Mesenteric fat pad (tissue), 1 donor: ENCODE data around the gene POU1F1. TPM values are rescaled to one million over a fixed set of nuclear protein-coding genes. Genes with fewer than 3 reads are reported as not detected.
"Not testable (repeated sequence)": the region's sequence is repeated elsewhere in the genome, so short reads cannot be mapped to it uniquely, and the experiment has no call there.

Experiments
- DNase-seq: peaks from one replicate; pipeline ENCODE4 v3.0.0-alpha.2; 2020; ENCODE audit warnings: low spot score
- microRNA-seq: library from miRNA; unstranded; fragments of <30 nt; microRNA quantifications from one replicate; pipeline ENCODE4 v1.2.0, GENCODE V29; 2020; ENCODE audit warnings: borderline number of aligned reads
- total RNA-seq: library from RNA; stranded (reverse); fragmentation: NEBNext Ultra II Directional; extraction: Animal tissue kit (Norgen Biotek cat#: 25700); gene quantifications from one replicate; pipeline ENCODE4 v1.2.1, GENCODE V29; 2021
- donor health status: DM: yes; HTN: yes; CAD: no.

Gene POU1F1
- total RNA-seq, 1 donor from 2014 or later = not detected

GRCh38 chr3:87260270-87260669 lies 16.1 kb downstream of the POU1F1 start:
- no peak for DNase-seq

- no peak for DNase-seq
Measured at GRCh38 chr3:87250009-87250408, 26.4 kb downstream of the POU1F1 start.

- DNase-seq = no peak
Measured at GRCh38 chr3:87248831-87249230, 27.6 kb downstream of the POU1F1 start.

- DNase-seq = not testable (repeated sequence)
Measured at GRCh38 chr3:87248231-87248630, 28.2 kb downstream of the POU1F1 start.

GRCh38 chr3:87247430-87247773 lies 29.0 kb downstream of the POU1F1 start:
- DNase-seq = no peak

- no peak for DNase-seq
Measured at GRCh38 chr3:87246662-87247429, 29.5 kb downstream of the POU1F1 start.

- no peak for DNase-seq
Measured at GRCh38 chr3:87236093-87236492, 40.3 kb downstream of the POU1F1 start.

- no peak for DNase-seq
Measured at GRCh38 chr3:87233805-87234204, 42.6 kb downstream of the POU1F1 start.

GRCh38 chr3:87229113-87229512 lies 47.3 kb downstream of the POU1F1 start:
- no peak for DNase-seq

- DNase-seq = no peak
Measured at GRCh38 chr3:87228316-87228715, 48.1 kb downstream of the POU1F1 start.

- DNase-seq = no peak
Measured at GRCh38 chr3:87227835-87228144, 48.6 kb downstream of the POU1F1 start.

- peak; percentile 97 for DNase-seq
Measured at GRCh38 chr3:87227104-87227834, 49.1 kb downstream of the POU1F1 start, which contains the start of gene CHMP2B. Gene CHMP2B (plus strand): TSS chr3:87227309. CDS start chr3:87227523, 214 bp downstream.

GRCh38 chr3:87225659-87226058 lies 50.7 kb downstream of the POU1F1 start:
- DNase-seq = no peak

- no peak for DNase-seq
Measured at GRCh38 chr3:87219611-87220010, 56.8 kb downstream of the POU1F1 start.

GRCh38 chr3:87218560-87218959 lies 57.8 kb downstream of the POU1F1 start:
- no peak for DNase-seq

Small RNA genes lying within 50 kb of the gene (microRNA-seq; reads per million reads assigned to microRNA genes)
- not detected for gene MIR4795

Other genes with a start within 250 kb of the POU1F1 start
- gene CHMP2B, start 49.3 kb downstream of the POU1F1 start, total RNA-seq = 33.6 TPM